Epidermal melanocyte (primary cell): ENCODE data around the gene GRAMD2B.
"Not testable (repeated sequence)": the region's sequence is repeated elsewhere in the genome, so short reads cannot be mapped to it uniquely, and the experiment has no call there.

Source experiments
- DNase-seq: peaks from one replicate; pipeline ENCODE4 v3.0.0; 2011; ENCODE audit warnings: low spot score; ENCODE audit not compliant: insufficient read length

The GRAMD2B gene

DNA sequence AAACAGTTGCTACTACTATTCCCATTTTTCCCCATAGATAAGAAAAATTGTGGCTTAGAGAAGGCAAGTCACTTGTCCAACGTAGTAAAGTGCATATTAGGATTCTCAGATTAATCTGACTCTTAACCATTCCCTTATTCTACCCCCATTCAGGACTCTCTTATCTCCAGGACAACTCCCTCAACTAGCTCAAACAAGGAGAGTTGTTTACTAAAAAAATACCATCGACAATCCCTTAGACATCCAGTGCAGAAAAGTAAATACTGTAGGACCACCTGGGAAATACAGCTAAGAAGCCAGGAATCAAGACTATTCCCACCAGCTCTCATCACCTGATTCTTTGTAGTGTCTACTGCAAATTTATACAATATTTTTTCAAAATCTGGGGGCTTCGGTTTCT lies 9.4 kb upstream of the GRAMD2B start:
- no peak for DNase-seq

DNA sequence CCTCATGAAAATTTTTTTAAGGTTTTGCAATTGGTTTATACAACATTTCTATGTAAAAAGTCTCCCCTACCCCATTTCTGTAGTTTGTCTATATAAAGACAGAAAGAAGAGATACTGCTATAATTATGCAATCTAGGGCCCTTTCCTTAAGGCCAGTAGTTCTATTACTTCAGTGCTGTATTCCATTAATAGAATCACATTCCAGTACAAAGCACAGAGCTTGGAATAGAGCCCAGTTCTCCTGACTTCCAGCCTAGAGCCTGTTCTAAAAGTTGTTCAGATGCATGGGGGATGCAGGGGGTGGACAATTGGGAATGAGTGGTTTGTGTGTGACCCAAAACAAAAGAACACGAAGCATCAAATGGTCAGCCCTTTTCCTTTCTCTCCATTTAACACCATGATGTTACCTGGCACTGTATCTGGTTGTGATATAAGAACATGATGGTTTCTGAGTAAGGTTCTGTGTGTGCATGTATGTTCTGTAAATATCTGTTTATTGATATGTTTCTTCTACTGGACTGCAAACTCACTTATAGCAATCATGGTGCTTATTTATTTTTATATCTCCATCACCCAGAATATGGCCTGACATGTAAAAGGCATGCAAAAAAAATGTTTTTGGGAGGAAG lies 8.2 kb upstream of the GRAMD2B start:
- DNase-seq: peak; percentile 52

GRCh38 chr5:126415789-126416188 lies 7.4 kb upstream of the GRAMD2B start:
- DNase-seq: no peak

GRCh38 chr5:126416266-126416925 lies 6.8 kb upstream of the GRAMD2B start:
- no peak for DNase-seq

DNA sequence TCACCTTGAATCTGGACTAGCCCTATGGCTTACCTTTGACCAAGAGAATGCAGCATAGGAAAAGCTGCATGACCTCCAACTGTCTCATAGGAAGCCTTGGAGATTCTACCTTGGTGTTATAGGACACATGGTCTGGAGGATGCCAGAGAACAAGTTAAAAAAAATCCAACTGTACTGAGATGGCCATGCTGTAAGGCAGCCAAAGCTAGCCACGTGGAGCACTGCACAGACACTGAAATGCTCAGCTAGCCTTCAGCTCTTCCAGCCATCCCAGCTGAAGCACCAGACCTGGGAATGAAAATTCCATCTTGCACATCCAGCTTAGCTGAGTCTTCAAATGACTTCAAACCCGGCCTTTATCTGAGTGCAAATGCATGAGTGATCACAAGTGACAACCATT lies 6.0 kb upstream of the GRAMD2B start:
- no peak for DNase-seq

- no peak for DNase-seq
Measured at GRCh38 chr5:126419102-126419501, 4.1 kb upstream of the GRAMD2B start.

GRCh38 chr5:126428421-126428820 lies 5.2 kb downstream of the GRAMD2B start:
- no peak for DNase-seq

- DNase-seq: no peak
Measured at GRCh38 chr5:126430631-126431030, 7.4 kb downstream of the GRAMD2B start.

DNA sequence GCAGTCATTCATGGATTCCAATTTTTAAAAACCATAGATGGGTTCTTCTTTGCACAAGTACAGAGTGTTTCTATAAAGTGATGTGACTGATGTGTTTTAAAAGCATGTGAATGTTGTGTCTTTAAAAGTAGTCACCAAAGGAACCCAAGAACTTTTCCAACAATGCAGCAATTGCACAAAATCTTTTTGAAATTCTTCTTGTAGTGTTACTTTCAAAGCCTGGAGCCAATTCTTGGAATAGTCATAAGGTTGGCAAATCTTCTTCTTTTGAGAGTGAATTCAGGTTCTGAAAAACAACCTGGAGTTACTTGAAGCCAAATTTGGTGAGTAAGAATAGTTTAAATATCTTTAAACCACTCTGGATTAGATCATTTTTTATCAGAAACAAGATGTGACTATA lies 10.5 kb downstream of the GRAMD2B start:
- DNase-seq: no peak

- no peak for DNase-seq
Measured at GRCh38 chr5:126435261-126435660, 12.1 kb downstream of the GRAMD2B start.

DNA sequence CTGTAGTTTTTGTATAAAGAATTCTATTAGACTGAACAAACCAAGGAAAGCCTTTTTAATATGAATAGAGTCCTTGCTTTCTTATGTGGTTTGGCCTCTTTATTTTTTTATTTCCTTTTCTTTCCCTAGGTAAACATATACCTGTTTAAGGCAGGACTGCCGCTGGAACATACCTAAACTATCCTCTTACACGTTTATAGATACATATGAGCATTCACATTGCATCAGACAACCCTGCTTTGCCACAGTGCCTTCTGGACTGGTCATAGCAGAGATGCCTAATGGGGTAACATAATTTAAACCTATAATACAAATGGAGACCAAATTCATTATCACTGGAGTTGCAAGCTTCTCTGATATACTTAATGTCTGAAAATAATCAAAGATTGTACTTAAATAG lies 12.5 kb downstream of the GRAMD2B start:
- DNase-seq: no peak

GRCh38 chr5:126437721-126438120 lies 14.5 kb downstream of the GRAMD2B start:
- no peak for DNase-seq

DNA sequence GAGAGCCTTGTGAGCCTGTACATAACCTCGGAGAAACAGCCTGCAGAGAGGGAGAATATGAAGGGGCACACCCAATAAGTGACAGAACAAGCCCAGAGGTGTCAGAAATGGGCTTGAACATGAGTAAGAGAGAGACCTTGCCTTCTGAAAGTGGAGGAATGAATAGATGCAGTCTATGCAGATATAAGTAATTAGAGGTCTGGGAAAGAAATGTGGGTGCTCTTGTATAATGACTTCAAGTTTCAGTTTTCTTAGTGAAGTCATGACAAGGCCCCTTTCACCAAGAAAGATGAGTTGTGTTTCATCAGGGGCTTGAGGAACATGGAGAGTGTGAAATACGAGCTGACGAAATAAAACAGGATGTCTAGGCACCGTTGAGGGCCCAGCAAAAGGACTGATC lies 15.1 kb downstream of the GRAMD2B start:
- DNase-seq: no peak

- DNase-seq: no peak
Measured at GRCh38 chr5:126438868-126439267, 15.7 kb downstream of the GRAMD2B start.

GRCh38 chr5:126439724-126440123 lies 16.5 kb downstream of the GRAMD2B start:
- DNase-seq: not testable (repeated sequence)

DNA sequence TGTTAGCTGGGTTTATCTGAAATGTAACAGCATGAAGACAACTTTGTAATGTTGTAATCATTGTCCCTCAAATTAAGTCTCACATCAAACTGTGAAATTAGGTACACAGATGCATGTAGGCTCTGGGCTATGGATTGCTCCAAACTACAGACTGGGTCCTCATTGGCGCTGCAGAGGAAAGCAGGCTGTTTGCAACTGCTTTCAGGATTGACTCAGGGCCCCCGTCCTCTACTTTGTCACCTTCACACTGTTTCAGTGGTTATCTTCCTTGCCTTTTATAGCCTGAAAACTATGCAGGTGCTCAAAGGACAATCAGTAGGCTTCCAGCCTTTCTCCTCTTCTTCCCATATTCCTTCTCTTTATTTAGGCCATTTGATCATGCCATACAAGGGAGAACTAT lies 18.0 kb downstream of the GRAMD2B start:
- DNase-seq: no peak

GRCh38 chr5:126443374-126443851 lies 20.2 kb downstream of the GRAMD2B start:
- DNase-seq: no peak

DNA sequence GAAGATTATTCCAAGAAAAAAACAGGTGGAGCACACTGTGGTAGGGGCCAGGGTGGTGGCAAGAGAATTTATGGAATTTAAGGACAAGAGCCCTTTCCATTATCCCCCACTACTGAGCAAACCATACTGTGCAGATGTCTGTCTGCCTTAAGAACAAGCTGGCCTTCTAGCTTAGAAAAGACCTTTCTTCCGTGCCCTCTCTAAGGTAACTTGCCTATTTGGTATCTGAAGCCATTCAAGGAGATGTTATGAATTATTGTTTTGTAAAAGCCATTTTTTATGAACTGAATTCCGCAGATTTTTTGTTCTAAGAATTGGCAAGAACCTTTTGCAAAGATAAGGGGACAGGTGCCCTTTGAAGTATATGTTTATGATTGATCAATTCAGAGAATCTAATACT lies 20.9 kb downstream of the GRAMD2B start:
- DNase-seq: no peak

GRCh38 chr5:126445502-126446174 lies 22.4 kb downstream of the GRAMD2B start:
- no peak for DNase-seq

GRCh38 chr5:126446498-126447224 lies 23.5 kb downstream of the GRAMD2B start:
- DNase-seq: no peak

DNA sequence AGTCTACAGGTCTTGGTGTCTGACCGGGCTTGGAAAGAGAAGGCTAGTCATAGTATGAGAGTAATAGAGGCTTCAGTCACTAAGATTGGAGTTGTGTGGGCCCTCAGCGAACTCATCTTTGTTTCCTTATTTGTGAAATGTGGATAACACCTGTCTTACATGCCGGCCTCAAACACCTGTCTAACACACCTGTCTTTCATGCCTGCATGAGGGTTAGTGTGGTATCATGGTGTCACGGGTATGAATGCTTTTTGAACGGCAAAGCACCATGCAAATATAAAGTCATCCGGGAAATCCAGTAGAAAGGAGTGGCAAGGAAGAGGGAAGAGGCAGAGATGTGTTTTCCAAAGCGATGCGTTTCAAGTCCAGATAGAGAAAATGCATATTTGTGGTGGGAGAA lies 25.5 kb downstream of the GRAMD2B start:
- no peak for DNase-seq

DNA sequence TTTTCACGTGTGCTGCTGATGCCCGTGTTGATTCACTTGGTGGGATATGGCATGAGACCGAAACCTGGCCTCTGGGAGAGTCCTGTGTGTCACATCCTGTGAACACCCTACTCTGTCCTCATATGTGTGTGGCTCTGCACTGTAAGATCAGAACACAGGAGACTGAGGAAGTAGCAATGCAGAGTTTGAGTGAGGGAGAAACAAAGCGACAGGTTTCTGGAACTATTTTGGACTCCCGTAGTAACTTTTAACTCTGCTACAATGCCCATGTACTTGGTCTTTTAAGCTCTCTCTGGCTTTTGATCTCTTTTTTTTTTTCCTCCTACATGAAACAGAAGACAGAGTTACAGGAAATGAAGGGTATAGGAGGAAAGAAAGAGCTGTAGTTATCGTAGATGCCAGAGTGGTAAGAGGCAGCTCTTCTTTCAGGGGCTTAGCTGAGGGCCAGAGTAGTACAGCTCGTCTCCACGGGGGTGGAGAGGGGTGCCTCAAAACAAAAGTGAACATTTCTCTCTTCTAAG lies 26.6 kb downstream of the GRAMD2B start:
- DNase-seq: no peak
